Tibial nerve (tissue), 4 donors: ENCODE measurements around the gene TADA3.

Source experiments
- EP300 ChIP-seq, 2 donors: sonication (generic); formaldehyde crosslinking; IDR thresholded peaks; one replicate each; pipeline ENCODE4 v1.6.1; 2017; ENCODE audit warnings: antibody characterized with exemption in 2 of 2, mild to moderate bottlenecking in 1 of 2
- POLR2A ChIP-seq, 2 donors: fragments of 450-650 bp; IDR thresholded peaks; one replicate each; pipeline ENCODE4 v1.6.1; 2017; ENCODE audit warnings: antibody characterized with exemption in 2 of 2, mild to moderate bottlenecking in 2 of 2, moderate library complexity in 2 of 2
- TF ChIP-seq, protein P1 (sequence below), 5 experiments: fragments of 200-600 bp in 3 of 5; fragments of 450-650 bp in 2 of 5; sonication (generic) in 3 of 5; IDR thresholded peaks; one replicate each; pipeline ENCODE4 v1.5.1; 2016 to 2019; ENCODE audit warnings: antibody characterized with exemption in 5 of 5, mild to moderate bottlenecking in 3 of 5, moderate library complexity in 2 of 5

DNA sequence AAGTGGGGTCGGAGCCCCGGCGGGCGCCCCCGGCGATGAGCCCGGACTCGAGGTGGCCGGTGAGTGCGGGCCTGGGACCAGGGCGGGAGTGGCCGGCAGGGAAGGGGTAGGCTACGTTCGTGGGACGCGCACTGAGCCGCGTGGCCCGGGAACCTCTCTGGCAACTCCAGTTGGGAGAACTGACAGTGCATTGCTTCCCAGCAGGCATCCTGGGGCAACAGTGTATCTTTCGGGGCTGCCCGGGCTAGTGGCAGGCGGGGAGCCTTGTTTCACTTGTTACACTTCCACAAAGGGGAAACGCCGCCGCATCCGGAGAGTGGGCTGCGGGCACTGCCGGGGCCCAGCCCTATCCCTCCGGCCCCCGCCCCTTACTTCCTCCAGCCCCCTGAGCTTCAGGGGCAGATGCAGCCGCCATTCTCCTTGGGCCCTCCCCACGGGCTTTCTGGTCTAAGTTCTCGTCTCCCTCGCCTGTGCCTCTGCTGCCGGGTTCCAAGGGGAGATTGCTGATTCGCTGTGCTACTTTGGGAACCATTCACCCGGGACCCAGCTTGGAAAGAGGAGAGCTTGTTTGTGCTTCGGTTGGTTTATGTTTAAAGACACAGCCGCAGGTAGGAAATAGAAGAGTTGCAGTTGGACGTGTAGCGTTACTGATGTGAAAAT is 60.1 kb downstream of the TADA3 start:
- TF ChIP-seq, protein P1, sequence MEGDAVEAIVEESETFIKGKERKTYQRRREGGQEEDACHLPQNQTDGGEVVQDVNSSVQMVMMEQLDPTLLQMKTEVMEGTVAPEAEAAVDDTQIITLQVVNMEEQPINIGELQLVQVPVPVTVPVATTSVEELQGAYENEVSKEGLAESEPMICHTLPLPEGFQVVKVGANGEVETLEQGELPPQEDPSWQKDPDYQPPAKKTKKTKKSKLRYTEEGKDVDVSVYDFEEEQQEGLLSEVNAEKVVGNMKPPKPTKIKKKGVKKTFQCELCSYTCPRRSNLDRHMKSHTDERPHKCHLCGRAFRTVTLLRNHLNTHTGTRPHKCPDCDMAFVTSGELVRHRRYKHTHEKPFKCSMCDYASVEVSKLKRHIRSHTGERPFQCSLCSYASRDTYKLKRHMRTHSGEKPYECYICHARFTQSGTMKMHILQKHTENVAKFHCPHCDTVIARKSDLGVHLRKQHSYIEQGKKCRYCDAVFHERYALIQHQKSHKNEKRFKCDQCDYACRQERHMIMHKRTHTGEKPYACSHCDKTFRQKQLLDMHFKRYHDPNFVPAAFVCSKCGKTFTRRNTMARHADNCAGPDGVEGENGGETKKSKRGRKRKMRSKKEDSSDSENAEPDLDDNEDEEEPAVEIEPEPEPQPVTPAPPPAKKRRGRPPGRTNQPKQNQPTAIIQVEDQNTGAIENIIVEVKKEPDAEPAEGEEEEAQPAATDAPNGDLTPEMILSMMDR (IDR thresholded peaks at IDR 0.05), result no peak
- TF ChIP-seq POLR2A (IDR thresholded peaks at IDR 0.05) (no peak), EP300 (IDR thresholded peaks at IDR 0.05) (no peak)
